ENCODE results near the gene PDLIM1. TPM values are rescaled to one million over a fixed set of nuclear protein-coding genes. Genes with fewer than 3 reads are reported as not detected.
"Not testable (repeated sequence)": the region's sequence is repeated elsewhere in the genome, so short reads cannot be mapped to it uniquely, and the experiment has no call there.

PDLIM1 gene
- total RNA-seq, 1 experiment from 2014 or later, result 17.9 TPM

DNA sequence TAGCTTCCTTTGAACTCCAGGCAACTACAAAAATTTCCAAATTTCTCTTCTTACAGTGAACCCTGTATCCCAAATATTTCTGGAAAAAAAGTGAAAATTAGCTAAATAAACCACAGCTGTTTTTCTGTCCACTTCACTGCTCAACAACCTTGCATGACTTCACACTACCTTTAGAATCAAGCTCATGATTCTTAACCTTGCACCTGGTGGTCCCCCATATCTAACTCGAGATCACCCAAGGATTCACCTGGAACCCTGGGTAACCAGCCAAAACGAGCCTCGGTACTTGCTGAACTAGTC is 47.5 kb downstream of the PDLIM1 start:
- DNase-seq (ENCODE audit: low read depth), result no peak

- peak; percentile 60 for DNase-seq (ENCODE audit: low read depth)
Measured at GRCh38 chr10:95242581-95243317, 48.1 kb downstream of the PDLIM1 start.

GRCh38 chr10:95241533-95241932 is 49.3 kb downstream of the PDLIM1 start:
- DNase-seq (ENCODE audit: low read depth), result no peak

GRCh38 chr10:95240811-95241210 is 50.0 kb downstream of the PDLIM1 start:
- no peak for DNase-seq (ENCODE audit: low read depth)

- DNase-seq (ENCODE audit: low read depth), result not testable (repeated sequence)
Measured at GRCh38 chr10:95240096-95240495, 50.7 kb downstream of the PDLIM1 start.

GRCh38 chr10:95237376-95238170 is 53.2 kb downstream of the PDLIM1 start:
- peak; percentile 23 for DNase-seq (ENCODE audit: low read depth)

DNA sequence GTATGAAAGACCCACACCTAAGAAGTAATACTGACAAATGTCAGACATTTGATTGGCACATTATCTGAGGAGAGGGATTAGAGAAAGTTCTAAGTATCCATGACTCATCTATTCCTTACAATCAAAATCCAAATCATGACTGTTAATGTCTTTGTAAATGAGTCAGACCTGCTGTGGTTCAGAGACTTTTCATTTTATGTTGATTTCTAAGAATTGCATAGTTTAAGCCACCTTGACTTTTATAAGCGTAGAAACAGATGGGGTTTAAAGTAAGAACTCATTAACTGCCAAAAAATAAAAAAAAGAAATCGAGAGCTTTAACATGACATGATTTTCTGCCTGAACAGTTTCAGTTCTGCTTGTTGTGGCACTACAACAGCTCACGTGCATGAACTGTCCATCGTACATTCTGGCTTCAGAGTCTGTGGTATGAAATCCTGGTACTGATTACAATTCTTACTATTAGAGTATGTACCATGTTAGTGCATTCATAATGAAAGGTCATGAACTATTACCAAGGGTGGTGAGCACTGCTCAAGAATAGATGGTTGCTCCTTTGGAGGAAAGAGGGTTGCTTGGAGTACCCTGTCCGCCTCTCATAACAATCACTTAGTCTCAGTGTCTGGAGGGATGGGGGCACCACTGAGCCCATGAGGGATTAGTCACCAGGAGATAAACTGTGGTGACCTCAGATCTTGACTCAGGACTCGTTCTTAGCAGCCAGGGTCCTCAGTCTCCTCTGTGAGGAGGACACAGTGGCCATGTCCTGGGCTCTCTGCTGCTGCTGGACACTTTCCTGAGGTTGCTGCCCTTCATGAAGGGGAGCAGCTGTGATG is 54.5 kb downstream of the PDLIM1 start:
- peak; percentile 82 for DNase-seq (ENCODE audit: low read depth)

GRCh38 chr10:95235676-95236067 is 55.1 kb downstream of the PDLIM1 start:
- no peak for DNase-seq (ENCODE audit: low read depth)

DNA sequence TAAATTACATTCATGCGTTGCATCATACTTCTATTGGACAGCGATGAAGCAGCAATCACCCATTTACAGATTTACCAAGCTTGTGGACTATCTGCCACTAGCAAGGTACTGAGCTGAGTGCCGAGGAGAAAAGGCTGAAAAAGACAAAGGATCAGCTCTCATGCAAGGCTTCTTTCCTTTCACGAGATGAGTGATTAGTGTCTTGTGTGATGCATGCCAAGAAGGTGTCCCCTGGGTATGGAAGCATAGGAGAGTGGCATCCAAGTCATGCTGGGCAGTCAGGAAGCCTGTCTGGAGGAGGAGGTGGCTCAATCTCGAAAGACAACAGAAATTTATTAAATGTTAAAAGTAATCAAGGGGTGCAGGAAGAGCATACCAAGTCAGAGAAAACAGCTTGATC is 55.9 kb downstream of the PDLIM1 start:
- DNase-seq (ENCODE audit: low read depth), result no peak

- no peak for DNase-seq (ENCODE audit: low read depth)
Measured at GRCh38 chr10:95233377-95234034, 57.3 kb downstream of the PDLIM1 start.

DNA sequence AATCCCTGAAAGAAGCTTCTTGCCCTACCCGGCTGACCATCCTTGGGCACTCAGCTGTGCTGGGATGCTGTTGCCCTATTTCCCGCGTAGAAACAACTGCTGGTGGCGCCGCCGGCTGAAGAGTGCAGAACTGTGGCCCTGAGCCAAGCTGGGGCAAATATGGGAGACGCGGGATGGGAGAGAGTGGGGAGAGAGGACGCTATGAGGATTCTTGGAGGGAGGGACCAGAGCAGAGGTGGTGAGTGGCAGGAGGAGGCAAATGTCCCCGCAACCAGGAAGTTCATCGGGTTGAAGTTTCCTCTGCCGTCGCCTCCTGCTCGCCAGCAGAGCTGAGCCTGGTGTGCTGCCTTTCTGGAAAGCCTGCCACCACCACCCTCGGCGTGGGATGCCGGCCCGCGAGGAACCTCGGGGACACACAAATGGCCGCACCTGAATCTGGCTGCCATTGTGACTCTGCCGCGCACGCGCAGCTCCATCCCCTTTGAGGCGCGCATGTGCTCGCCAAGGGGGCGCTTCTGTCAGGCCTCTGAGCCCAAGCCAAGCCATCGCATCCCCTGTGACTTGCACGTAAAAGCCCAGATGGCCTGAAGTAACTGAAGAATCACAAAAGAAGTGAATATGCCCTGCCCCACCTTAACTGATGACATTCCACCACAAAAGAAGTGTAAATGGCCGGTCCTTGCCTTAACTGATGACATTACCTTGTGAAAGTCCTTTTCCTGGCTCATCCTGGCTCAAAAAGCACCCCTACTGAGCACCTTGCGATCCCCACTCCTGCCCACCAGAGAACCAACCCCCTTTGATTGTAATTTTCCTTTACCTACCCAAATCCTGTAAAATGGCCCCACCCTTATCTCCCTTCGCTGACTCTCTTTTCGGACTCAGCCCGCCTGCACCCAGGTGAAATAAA is 59.9 kb downstream of the PDLIM1 start:
- not testable (repeated sequence) for DNase-seq (ENCODE audit: low read depth)

GRCh38 chr10:95229724-95230627 is 60.8 kb downstream of the PDLIM1 start:
- peak; percentile 99 for DNase-seq (ENCODE audit: low read depth)

GRCh38 chr10:95228934-95229723 is 61.7 kb downstream of the PDLIM1 start:
- DNase-seq (ENCODE audit: low read depth), result not testable (repeated sequence)

- no peak for DNase-seq (ENCODE audit: low read depth)
Measured at GRCh38 chr10:95225136-95225535, 65.7 kb downstream of the PDLIM1 start.

DNA sequence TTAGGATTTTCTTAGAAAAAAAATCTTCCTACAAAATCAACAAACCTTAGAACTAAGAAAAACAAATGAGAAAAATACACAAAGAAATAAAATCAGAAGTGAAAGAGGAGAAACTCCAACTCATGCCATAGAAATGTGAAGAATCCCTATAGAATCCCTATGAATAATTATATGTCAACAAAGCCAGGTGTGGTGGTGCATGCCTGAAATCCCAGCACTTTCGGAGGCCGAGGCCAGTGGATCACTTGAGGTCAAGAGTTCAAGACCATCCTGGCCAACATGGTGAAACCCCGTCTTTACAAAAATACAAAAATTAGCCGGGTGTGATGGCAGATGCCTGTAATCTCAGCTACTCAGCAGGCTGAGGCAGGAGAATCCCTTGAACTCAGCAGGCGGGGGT is 69.7 kb downstream of the PDLIM1 start:
- DNase-seq (ENCODE audit: low read depth), result peak; percentile 69

- no peak for DNase-seq (ENCODE audit: low read depth)
Measured at GRCh38 chr10:95220539-95220938, 70.3 kb downstream of the PDLIM1 start.

DNA sequence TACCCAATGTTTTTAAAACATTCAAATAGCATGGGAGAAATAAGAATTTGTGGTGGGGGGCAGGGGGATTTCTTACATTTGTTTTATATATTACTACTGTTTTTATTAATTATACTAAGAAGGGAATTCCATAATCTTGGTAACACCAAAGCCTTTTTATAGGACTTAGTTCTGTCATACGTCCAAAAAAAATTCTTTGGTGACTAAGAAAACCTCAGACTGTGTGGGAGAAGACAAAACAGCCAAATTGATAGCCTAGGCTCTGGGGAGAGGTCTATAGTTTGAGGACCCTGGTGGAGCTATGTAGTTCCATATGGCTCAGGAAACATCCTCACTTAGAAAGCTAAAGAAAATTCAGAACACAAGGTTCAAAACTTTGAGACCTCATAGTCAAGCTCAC is 73.3 kb downstream of the PDLIM1 start:
- DNase-seq (ENCODE audit: low read depth), result peak; percentile 9

DNA sequence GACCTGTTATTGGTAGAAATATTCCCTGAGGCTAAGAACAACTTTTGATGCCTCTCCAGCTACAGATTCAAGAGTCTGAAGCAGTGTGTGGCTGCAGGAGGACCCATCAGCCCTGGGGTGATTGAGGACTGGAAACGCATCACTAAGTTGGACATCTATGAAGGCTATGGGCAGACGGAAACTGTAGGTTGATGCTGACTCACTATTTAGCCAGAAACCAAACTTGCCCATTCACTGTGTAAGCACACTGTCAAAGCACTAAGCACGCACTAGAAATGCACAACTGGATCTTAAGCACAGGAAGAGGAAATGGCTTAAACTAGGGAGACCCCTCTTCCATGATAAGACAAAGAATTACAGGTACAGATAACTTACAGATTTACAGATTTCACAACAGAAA is 76.0 kb downstream of the PDLIM1 start:
- DNase-seq (ENCODE audit: low read depth), result peak; percentile 74

Measured in HT1080 (cell line).